Endothelial cell of umbilical vein (primary cell): ENCODE measurements around the gene XYLT1. TPM values are rescaled to one million over a fixed set of nuclear protein-coding genes. Genes with fewer than 3 reads are reported as not detected.

ENCODE experiments used
- BruUV-seq: library from RNA; stranded (reverse); fragments of 400-500 nt; replicated peaks from 2 replicates; lab custom pipeline; 2021; lab: Mats Ljungman, UMichigan
- CTCF ChIA-PET: fragments of 300-600, 350-600 bp; sonication (Branson Sonifier 250); formaldehyde crosslinking; loops from one replicate; lab custom pipeline; 2021; ENCODE audit warnings: antibody characterized with exemption, inconsistent platforms; lab: Charles Lee
- POLR2A ChIA-PET: fragments of 300-600, 350-600 bp; sonication (Branson Sonifier 250); formaldehyde crosslinking; loops from one replicate; lab custom pipeline; 2021; ENCODE audit warnings: antibody characterized with exemption, inconsistent platforms; lab: Charles Lee
- DNase-seq: peaks from one replicate; pipeline ENCODE4 v3.0.0-alpha.2; 2011; ENCODE audit warnings: low read depth, low spot score
- FAIRE-seq: peaks from 2 replicates; lab custom pipeline; 2011; peaks lifted over from hg19 to GRCh38; lab: Jason Lieb, UNC
- H2AFZ ChIP-seq: 2 replicates; pipeline ENCODE4 v1.6.0; 2012; ENCODE audit warnings: low read depth, low read length, control low read depth, inconsistent platforms
- H3K27ac ChIP-seq: 2 replicates; pipeline ENCODE4 v1.5.1; 2011; ENCODE audit warnings: low read depth, mild to moderate bottlenecking, control low read depth, low read length, moderate library complexity; ENCODE audit not compliant: insufficient read depth
- H3K27me3 ChIP-seq, 2 experiments: 2 replicates each; pipeline versions ENCODE4 v1.6.0 to v1.6.1; 2011; ENCODE audit warnings: low read length in 2 of 2, mixed read lengths in 1 of 2; ENCODE audit not compliant: control insufficient read depth in 2 of 2, insufficient read depth in 2 of 2
- H3K36me3 ChIP-seq, 2 experiments: 2 replicates in 1 of 2; 3 replicates in 1 of 2; pipeline ENCODE4 v1.5.1; 2011; ENCODE audit warnings: low read length in 2 of 2, mild to moderate bottlenecking in 1 of 2, moderate library complexity in 1 of 2; ENCODE audit not compliant: control insufficient read depth in 2 of 2, insufficient read depth in 2 of 2; ENCODE audit errors: extremely low read depth in 1 of 2
- H3K4me1 ChIP-seq: 3 replicates; pipeline ENCODE4 v1.5.1; 2011; ENCODE audit warnings: mild to moderate bottlenecking, low read length; ENCODE audit not compliant: control insufficient read depth, insufficient read depth; ENCODE audit errors: extremely low read depth
- H3K4me2 ChIP-seq: 2 replicates; pipeline ENCODE4 v1.6.1; 2011; ENCODE audit warnings: low read length, control low read depth, mixed read lengths; ENCODE audit not compliant: insufficient read depth
- H3K4me3 ChIP-seq, 3 experiments: fragments of 200-600 bp in 1 of 3; sonication (generic), shearing (Covaris generic) in 1 of 3; replicated peaks in 1 of 3; 2 replicates each; pipeline ENCODE4 v1.5.1; 2011 to 2016; ENCODE audit warnings: control low read depth in 3 of 3, low read length in 3 of 3, mild to moderate bottlenecking in 2 of 3, inconsistent platforms in 1 of 3, low read depth in 1 of 3, moderate library complexity in 1 of 3; ENCODE audit not compliant: insufficient read depth in 1 of 3
- H3K79me2 ChIP-seq: 2 replicates; pipeline ENCODE4 v1.6.0; 2012; ENCODE audit warnings: low read length, inconsistent platforms; ENCODE audit not compliant: control insufficient read depth, insufficient read depth
- H3K9ac ChIP-seq: replicated peaks from 2 replicates; pipeline ENCODE3; 2011; ENCODE audit warnings: low read length, control low read depth; ENCODE audit not compliant: insufficient read depth; ENCODE audit errors: extremely low read depth
- H3K9me1 ChIP-seq: replicated peaks from 3 replicates; pipeline ENCODE4 v1.6.0; 2011; ENCODE audit warnings: mild to moderate bottlenecking, low read length; ENCODE audit not compliant: control insufficient read depth, insufficient read depth; ENCODE audit errors: extremely low read depth
- H3K9me3 ChIP-seq: replicated peaks from 2 replicates; pipeline ENCODE4 v1.5.1; 2012; ENCODE audit warnings: low read length, inconsistent platforms; ENCODE audit not compliant: control insufficient read depth, insufficient read depth
- H4K20me1 ChIP-seq: replicated peaks from 2 replicates; pipeline ENCODE3; 2011; ENCODE audit warnings: mild to moderate bottlenecking, low read length; ENCODE audit not compliant: control insufficient read depth, insufficient read depth; ENCODE audit errors: extremely low read depth
- EZH2 ChIP-seq: IDR thresholded peaks from 2 replicates; pipeline ENCODE4 v1.6.1; 2012; ENCODE audit warnings: borderline replicate concordance, low read depth, mild to moderate bottlenecking, moderate library complexity, low read length, inconsistent platforms; ENCODE audit not compliant: severe bottlenecking
- FOS ChIP-seq: IDR thresholded peaks from 2 replicates; pipeline ENCODE4 v1.6.1; 2011; ENCODE audit warnings: mild to moderate bottlenecking, low read length, moderate library complexity, borderline replicate concordance; ENCODE audit not compliant: insufficient read depth
- GATA2 ChIP-seq: IDR thresholded peaks from 2 replicates; pipeline ENCODE4 v1.7.0; 2011; ENCODE audit warnings: low read depth, mild to moderate bottlenecking, moderate library complexity, mixed read lengths, low read length; ENCODE audit not compliant: insufficient read length, insufficient read depth
- JUN ChIP-seq: IDR thresholded peaks from 2 replicates; pipeline ENCODE4 v1.6.1; 2011; ENCODE audit warnings: borderline replicate concordance, low read depth; ENCODE audit not compliant: insufficient read length, insufficient read depth
- MYC ChIP-seq: IDR thresholded peaks from one replicate; pipeline ENCODE4 v1.6.1; 2011; ENCODE audit warnings: mild to moderate bottlenecking, low read depth, low read length
- POLR2A ChIP-seq: IDR thresholded peaks from 2 replicates; pipeline ENCODE4 v1.6.1; 2012; ENCODE audit warnings: low read depth, mild to moderate bottlenecking, control low read depth, low read length
- POLR2AphosphoS5 ChIP-seq: IDR thresholded peaks from 2 replicates; pipeline ENCODE4 v1.6.1; 2012; ENCODE audit warnings: low read depth, mild to moderate bottlenecking, control low read depth, low read length, moderate library complexity; ENCODE audit not compliant: insufficient read depth
- dilution Hi-C: fragments of 300-500 bp; cut with MboI; formaldehyde crosslinking; loops from one replicate; pipeline ENCODE4 v1.15.0; 2019; ENCODE audit warnings: low sequenced_read_pairs; ENCODE audit not compliant: extremely low pct_ligation_motif_present
- intact Hi-C: fragments of 100-400 bp; cut with micrococcal nuclease; formaldehyde crosslinking; loops from one replicate; pipeline ENCODE4 v1.10.0; 2022
- polyA plus RNA-seq, 4 experiments: library from polyadenylated mRNA; depleted of rRNA in 3 of 4; stranded (reverse) in 3 of 4; unstranded in 1 of 4; fragments of >200 nt; gene quantifications; 2 replicates each; pipeline versions ENCODE4 v1.2.1 to v1.2.3, GENCODE V29; 2011 to 2012; ENCODE audit warnings: missing spikeins in 1 of 4
- total RNA-seq: library from RNA; stranded (reverse); gene quantifications from 2 replicates; pipeline ENCODE4 v1.2.3, GENCODE V29; 2021
- TF ChIP-seq, protein P1 (sequence below), 2 donors: IDR thresholded peaks; 1 replicate in 1 of 2; 2 replicates in 1 of 2; pipeline ENCODE4 v1.5.1; 2011; ENCODE audit warnings: low read length in 2 of 2, mild to moderate bottlenecking in 2 of 2, moderate library complexity in 2 of 2, control low read depth in 1 of 2, inconsistent platforms in 1 of 2, low read depth in 1 of 2; ENCODE audit not compliant: insufficient read depth in 1 of 2; ENCODE audit errors: extremely low read depth in 1 of 2
- TF ChIP-seq, protein P2 (sequence below): IDR thresholded peaks from 2 replicates; pipeline ENCODE4 v1.6.1; 2011; ENCODE audit not compliant: insufficient read depth, insufficient read length

The XYLT1 gene
- total and polyA plus RNA-seq, 2 donors (not counting 3 experiments of a cell fraction or from before 2014, with no cell fraction given): 0.63 to 2.9 TPM

DNA sequence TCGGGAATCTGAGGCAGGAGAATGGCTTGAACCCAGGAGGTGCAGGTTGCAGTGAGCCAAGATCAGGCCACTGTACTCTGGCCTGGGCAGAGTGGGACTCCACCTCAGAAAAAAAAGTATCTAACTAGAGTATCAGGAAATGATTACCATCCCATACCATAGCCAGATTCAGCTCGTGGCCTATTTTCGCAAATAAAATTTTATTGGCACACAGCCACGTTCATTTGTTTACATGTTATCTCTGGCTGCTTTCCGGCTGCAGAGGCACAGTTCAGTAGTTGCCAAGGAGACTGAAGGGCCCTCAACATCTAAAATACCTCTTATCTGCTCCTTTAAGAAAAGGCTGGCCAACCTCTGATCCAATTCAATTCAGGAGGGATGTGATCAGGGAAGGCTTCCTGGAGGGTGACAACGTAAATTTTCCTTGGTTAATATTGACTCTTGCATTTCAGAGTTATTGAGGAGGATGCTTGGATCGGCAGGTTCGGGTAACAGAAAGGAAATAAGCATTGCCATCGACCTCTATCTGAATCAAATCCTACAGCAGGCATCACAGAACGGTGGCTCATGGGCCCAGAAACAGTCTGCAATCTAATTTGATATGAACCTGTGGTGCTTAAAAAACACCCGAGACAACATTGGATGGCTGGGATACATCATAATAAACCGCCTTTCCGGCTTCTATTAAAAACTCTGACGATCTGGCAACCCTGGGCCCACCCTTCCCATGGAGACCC is 73.8 kb downstream of the XYLT1 start:
- FAIRE-seq: peak; percentile 94
- intact Hi-C loops: loop anchor here (1.0 to 5.0 kb wide), 4 partner anchors 17 to 70 kb away; no protein-coding TSS in a partner anchor

DNA sequence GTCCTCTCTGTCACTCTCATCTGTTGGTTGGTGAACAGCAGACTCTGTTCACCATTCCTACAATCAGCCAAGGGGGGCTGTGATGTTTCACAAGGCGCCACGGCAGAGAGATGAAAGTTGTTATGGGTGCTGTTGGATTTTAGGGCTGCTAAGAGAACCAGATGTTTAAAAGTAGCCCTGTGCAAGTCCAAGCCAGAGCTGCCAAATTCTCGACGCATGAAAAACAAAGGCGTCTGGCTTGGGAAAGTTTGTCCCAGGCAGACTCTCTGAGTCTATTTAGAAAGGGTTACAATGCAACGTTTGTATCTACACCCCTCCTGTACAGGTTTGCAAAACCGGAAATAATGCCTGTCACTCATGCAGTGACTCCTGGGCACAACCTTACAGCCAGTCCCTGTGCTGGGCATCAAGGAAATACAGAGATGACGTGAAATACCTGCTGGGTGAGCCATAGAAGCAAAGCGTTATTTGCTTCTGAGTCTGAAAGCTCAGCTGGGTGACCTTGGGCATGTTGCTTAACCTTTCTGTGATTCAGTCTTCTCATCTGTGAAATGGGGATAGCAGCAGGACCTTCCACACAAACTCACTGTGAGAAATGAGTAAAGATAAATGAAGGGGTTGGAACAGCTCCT is 74.8 kb downstream of the XYLT1 start:
- Histone ChIP-seq H2AFZ (no peak overlapping the region), H3K9me1 (no peaks in the 10 kb centered on the region), H3K9me3 (no peaks in the 10 kb centered on the region), H3K4me1 (peaks cover 25% of the 10 kb centered on the region), H4K20me1 (no peaks in the 10 kb centered on the region), H3K27me3 (no peaks in the 10 kb centered on the region), H3K4me2 (no peak overlapping the region), H3K36me3 (no peaks in the 10 kb centered on the region), H3K4me3 (no peak overlapping the region), H3K27ac (peak overlapping the region; percentile 94), H3K9ac (no peak overlapping the region), H3K79me2 (no peaks in the 10 kb centered on the region)
- ChIA-PET POLR2A (no interaction called here), CTCF (no interaction called here)
- FAIRE-seq: no peak
- BruUV-seq: no TSS peak
- dilution Hi-C loops: no loop called here
- intact Hi-C loops: loop anchor here (2.0 to 5.0 kb wide), 2 partner anchors 37 to 71 kb away; no protein-coding TSS in a partner anchor
- no peak for DNase-seq
- TF ChIP-seq FOS (no peak), JUN (no peak), GATA2 (no peak), POLR2AphosphoS5 (no peak), MYC (no peak), POLR2A (no peak), EZH2 (no peak)
- TF ChIP-seq, protein P1, sequence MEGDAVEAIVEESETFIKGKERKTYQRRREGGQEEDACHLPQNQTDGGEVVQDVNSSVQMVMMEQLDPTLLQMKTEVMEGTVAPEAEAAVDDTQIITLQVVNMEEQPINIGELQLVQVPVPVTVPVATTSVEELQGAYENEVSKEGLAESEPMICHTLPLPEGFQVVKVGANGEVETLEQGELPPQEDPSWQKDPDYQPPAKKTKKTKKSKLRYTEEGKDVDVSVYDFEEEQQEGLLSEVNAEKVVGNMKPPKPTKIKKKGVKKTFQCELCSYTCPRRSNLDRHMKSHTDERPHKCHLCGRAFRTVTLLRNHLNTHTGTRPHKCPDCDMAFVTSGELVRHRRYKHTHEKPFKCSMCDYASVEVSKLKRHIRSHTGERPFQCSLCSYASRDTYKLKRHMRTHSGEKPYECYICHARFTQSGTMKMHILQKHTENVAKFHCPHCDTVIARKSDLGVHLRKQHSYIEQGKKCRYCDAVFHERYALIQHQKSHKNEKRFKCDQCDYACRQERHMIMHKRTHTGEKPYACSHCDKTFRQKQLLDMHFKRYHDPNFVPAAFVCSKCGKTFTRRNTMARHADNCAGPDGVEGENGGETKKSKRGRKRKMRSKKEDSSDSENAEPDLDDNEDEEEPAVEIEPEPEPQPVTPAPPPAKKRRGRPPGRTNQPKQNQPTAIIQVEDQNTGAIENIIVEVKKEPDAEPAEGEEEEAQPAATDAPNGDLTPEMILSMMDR (IDR thresholded peaks at IDR 0.05; ENCODE audit: extremely low read depth in 1 of 2, insufficient read depth in 1 of 2, low read depth in 1 of 2, low read length in 2 of 2): no peak

More for the DNA sequence above, 73.8 kb downstream of the XYLT1 start:
- Histone ChIP-seq H3K9me1 (no peaks in the 10 kb centered on the region), H3K4me3 (no peak overlapping the region), H3K36me3 (no peaks in the 10 kb centered on the region), H4K20me1 (no peaks in the 10 kb centered on the region), H3K27ac (peak overlapping the region; percentile 94), H3K27me3 (no peaks in the 10 kb centered on the region), H3K4me2 (peak overlapping the region; percentile 41), H3K9ac (peak overlapping the region; percentile 72), H3K4me1 (peaks cover 25% of the 10 kb centered on the region), H3K9me3 (no peaks in the 10 kb centered on the region), H2AFZ (no peak overlapping the region), H3K79me2 (no peaks in the 10 kb centered on the region)
- ChIA-PET CTCF (no interaction called here), POLR2A (no interaction called here)
- peak; percentile 68 for DNase-seq
- dilution Hi-C loops: no loop called here
- BruUV-seq: no TSS peak
- TF ChIP-seq, protein P2, sequence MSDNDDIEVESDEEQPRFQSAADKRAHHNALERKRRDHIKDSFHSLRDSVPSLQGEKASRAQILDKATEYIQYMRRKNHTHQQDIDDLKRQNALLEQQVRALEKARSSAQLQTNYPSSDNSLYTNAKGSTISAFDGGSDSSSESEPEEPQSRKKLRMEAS: peak; percentile 7
- TF ChIP-seq JUN (peak; percentile 31), POLR2AphosphoS5 (no peak)
